IMR-90 (cell line): ENCODE measurements around the gene TMEFF1. TPM values are rescaled to one million over a fixed set of nuclear protein-coding genes. Genes with fewer than 3 reads are reported as not detected.
A peak's percentile ranks its signal among the peaks of the same experiment; 100 is the strongest.

Experiments used
- ATAC-seq: fragments of 200-7000 bp; cut with Tn5 transposase; 2 replicates; pipeline ENCODE4 v1.9.1; 2020; ENCODE audit warnings: low read depth, mild to moderate bottlenecking, moderate library complexity
- BruUV-seq: library from RNA; stranded (reverse); fragments of 400-500 nt; replicated peaks from 2 replicates; lab custom pipeline; 2021; lab: Mats Ljungman, UMichigan
- CTCF ChIA-PET: fragments of 300-600 bp; formaldehyde crosslinking; extraction: SDS; loops from one replicate; lab custom pipeline; 2021; ENCODE audit warnings: antibody characterized with exemption; lab: Yijun Ruan, JAX
- POLR2A ChIA-PET: fragments of 300-600 bp; sonication (Branson Sonifier 250); formaldehyde crosslinking; loops from one replicate; lab custom pipeline; 2022; ENCODE audit warnings: antibody characterized with exemption; ENCODE audit not compliant: unreplicated experiment; lab: Charles Lee
- DNase-seq: peaks from one replicate; pipeline ENCODE4 v3.0.0; 2013
- H2AFZ ChIP-seq: replicated peaks from 2 replicates; pipeline ENCODE3; 2013; ENCODE audit warnings: low read length, mild to moderate bottlenecking; ENCODE audit not compliant: poor library complexity
- H2AK5ac ChIP-seq: 2 replicates; pipeline ENCODE4 v1.6.1; 2013; ENCODE audit warnings: low read depth, low read length, inconsistent platforms
- H2AK9ac ChIP-seq: replicated peaks from 2 replicates; pipeline ENCODE3; 2013; ENCODE audit warnings: mild to moderate bottlenecking, low read depth, low read length, moderate library complexity; ENCODE audit not compliant: poor library complexity
- H2BK120ac ChIP-seq: 2 replicates; pipeline ENCODE4 v1.6.1; 2013; ENCODE audit warnings: low read depth, low read length, inconsistent platforms
- H2BK15ac ChIP-seq: 3 replicates; pipeline ENCODE4 v1.6.1; 2013; ENCODE audit warnings: low read depth, low read length, inconsistent platforms
- H2BK20ac ChIP-seq: 2 replicates; pipeline ENCODE4 v1.6.1; 2013; ENCODE audit warnings: low read depth, mild to moderate bottlenecking, inconsistent platforms, low read length, moderate library complexity
- H2BK5ac ChIP-seq: 2 replicates; pipeline ENCODE4 v1.6.1; 2013; ENCODE audit warnings: mild to moderate bottlenecking, low read depth, low read length, inconsistent platforms; ENCODE audit not compliant: poor library complexity, severe bottlenecking
- H3K14ac ChIP-seq: replicated peaks from 2 replicates; pipeline ENCODE4 v1.6.1; 2013; ENCODE audit warnings: low read depth, low read length, inconsistent platforms
- H3K18ac ChIP-seq: 2 replicates; pipeline ENCODE4 v1.6.1; 2013; ENCODE audit warnings: low read depth, low read length, control low read depth
- H3K23ac ChIP-seq: 2 replicates; pipeline ENCODE4 v1.6.1; 2013; ENCODE audit warnings: low read depth, low read length, inconsistent platforms
- H3K27ac ChIP-seq: 2 replicates; pipeline ENCODE4 v1.5.1; 2013; ENCODE audit warnings: mild to moderate bottlenecking, control low read depth, low read length; ENCODE audit not compliant: insufficient read depth
- H3K27me3 ChIP-seq: 2 replicates; pipeline ENCODE4 v1.6.1; 2013; ENCODE audit warnings: low read length; ENCODE audit not compliant: control insufficient read depth, insufficient read depth
- H3K36me3 ChIP-seq: 2 replicates; pipeline ENCODE4 v1.6.1; 2013; ENCODE audit warnings: low read length, mixed read lengths; ENCODE audit not compliant: control insufficient read depth, insufficient read depth
- H3K4ac ChIP-seq: 2 replicates; pipeline ENCODE4 v1.6.1; 2013; ENCODE audit warnings: low read depth, low read length, inconsistent platforms
- H3K4me1 ChIP-seq: 2 replicates; pipeline ENCODE4 v1.6.1; 2013; ENCODE audit warnings: low read length, mixed read lengths; ENCODE audit not compliant: control insufficient read depth, insufficient read depth
- H3K4me2 ChIP-seq: 2 replicates; pipeline ENCODE4 v1.6.1; 2013; ENCODE audit warnings: low read depth, mild to moderate bottlenecking, control low read depth, low read length, moderate library complexity
- H3K4me3 ChIP-seq: 2 replicates; pipeline ENCODE4 v1.5.1; 2013; ENCODE audit warnings: low read depth, mild to moderate bottlenecking, control low read depth, low read length, moderate library complexity; ENCODE audit not compliant: insufficient read depth
- H3K56ac ChIP-seq: 2 replicates; pipeline ENCODE4 v1.6.1; 2013; ENCODE audit warnings: low read length, inconsistent platforms; ENCODE audit not compliant: insufficient read depth; ENCODE audit errors: extremely low read depth
- H3K79me1 ChIP-seq, 2 experiments: 2 replicates each; pipeline ENCODE4 v1.6.1; 2013; ENCODE audit warnings: low read length in 2 of 2, inconsistent platforms in 1 of 2, low read depth in 1 of 2
- H3K9ac ChIP-seq: 2 replicates; pipeline ENCODE4 v1.6.1; 2013; ENCODE audit warnings: low read depth, low read length, control low read depth
- H3K9me1 ChIP-seq: 2 replicates; pipeline ENCODE4 v1.6.1; 2013; ENCODE audit warnings: low read length, inconsistent platforms; ENCODE audit not compliant: insufficient read depth
- H3K9me3 ChIP-seq: 2 replicates; pipeline ENCODE4 v1.6.1; 2013; ENCODE audit warnings: low read length; ENCODE audit not compliant: control insufficient read depth, insufficient read depth
- H4K20me1 ChIP-seq: 2 replicates; pipeline ENCODE4 v1.6.1; 2013; ENCODE audit warnings: low read length, inconsistent platforms; ENCODE audit not compliant: insufficient read depth
- H4K5ac ChIP-seq: 2 replicates; pipeline ENCODE4 v1.6.1; 2013; ENCODE audit warnings: mild to moderate bottlenecking, low read depth, low read length, control low read depth
- H4K8ac ChIP-seq, 2 experiments: 2 replicates each; pipeline ENCODE4 v1.6.1; 2013; ENCODE audit warnings: low read depth in 2 of 2, low read length in 2 of 2, control low read depth in 1 of 2, inconsistent platforms in 1 of 2
- H4K91ac ChIP-seq: 2 replicates; pipeline ENCODE4 v1.6.1; 2013; ENCODE audit warnings: low read depth, low read length, inconsistent platforms; ENCODE audit not compliant: insufficient read depth
- BHLHE40 ChIP-seq: fragments of 150-350 bp; IDR thresholded peaks from 2 replicates; pipeline ENCODE4 v1.6.1; 2016; ENCODE audit warnings: mild to moderate bottlenecking, low read depth, low read length
- CEBPB ChIP-seq: IDR thresholded peaks from 2 replicates; pipeline ENCODE4 v1.6.1; 2012; ENCODE audit warnings: low read depth, low read length, improper control_type of control experiment
- MAZ ChIP-seq: IDR thresholded peaks from 2 replicates; pipeline ENCODE4 v1.6.1; 2012; ENCODE audit warnings: low read depth, mild to moderate bottlenecking, low read length, improper control_type of control experiment, moderate library complexity, borderline replicate concordance
- MXI1 ChIP-seq: IDR thresholded peaks from 2 replicates; pipeline ENCODE4 v1.6.1; 2012; ENCODE audit warnings: low read depth, mild to moderate bottlenecking, low read length, moderate library complexity, borderline replicate concordance
- POLR2A ChIP-seq: IDR thresholded peaks from 2 replicates; pipeline ENCODE4 v1.6.1; 2012; ENCODE audit warnings: mild to moderate bottlenecking, low read depth, low read length
- RAD21 ChIP-seq: IDR thresholded peaks from 2 replicates; pipeline ENCODE4 v1.6.1; 2012; ENCODE audit warnings: low read length, improper control_type of control experiment
- RCOR1 ChIP-seq: IDR thresholded peaks from 2 replicates; pipeline ENCODE4 v1.6.1; 2012; ENCODE audit warnings: mild to moderate bottlenecking, low read length, improper control_type of control experiment; ENCODE audit not compliant: insufficient replicate concordance
- RFX5 ChIP-seq: IDR thresholded peaks from 2 replicates; pipeline ENCODE4 v1.8.0; 2012; ENCODE audit warnings: low read depth, mild to moderate bottlenecking, low read length, moderate library complexity
- SMC3 ChIP-seq: fragments of 150-350 bp; IDR thresholded peaks from 2 replicates; pipeline ENCODE4 v1.6.1; 2016; ENCODE audit warnings: low read depth, mild to moderate bottlenecking, antibody characterized with exemption, low read length, moderate library complexity
- WGBS, 2 experiments: methylation state at CpG; one replicate each; pipeline versions ENCODE4 v1.1.5 to v1.1.7; 2013; ENCODE audit warnings: missing lambda C conversion rate in 2 of 2; ENCODE audit not compliant: insufficient read length in 1 of 2; ENCODE audit errors: extremely low coverage in 2 of 2; 5-methylcytosine and 5-hydroxymethylcytosine counted together
- dilution Hi-C: fragments of 300-500 bp; cut with HindIII; formaldehyde crosslinking; loops from one replicate; pipeline ENCODE4 v1.14.3; 2018; ENCODE audit warnings: low sequenced_read_pairs; ENCODE audit not compliant: unreplicated experiment
- in situ Hi-C: fragments of 300-500 bp; cut with MboI; formaldehyde crosslinking; loops from 3 replicates; pipeline ENCODE4 v1.14.3; 2019; ENCODE audit warnings: low sequenced_read_pairs, inconsistent platforms, mixed read lengths
- intact Hi-C: fragments of 100-400 bp; cut with micrococcal nuclease; formaldehyde crosslinking; loops from 2 replicates; pipeline ENCODE4 v1.10.0; 2022
- polyA plus RNA-seq, 3 experiments: library from polyadenylated mRNA; depleted of rRNA; stranded (reverse); fragments of >200 nt; gene quantifications; 2 replicates each; pipeline ENCODE4 v1.2.3, GENCODE V29; 2012; ENCODE audit warnings: low replicate concordance in 1 of 3
- total RNA-seq: library from RNA; depleted of rRNA; stranded (reverse); fragments of >200 nt; gene quantifications from 2 replicates; pipeline ENCODE4 v1.2.3, GENCODE V29; 2012

TMEFF1 gene
- total and polyA plus RNA-seq, 2 of the 4 experiments (the other 2 are of a cell fraction) = 0.62 to 0.90 TPM

- TF ChIP-seq SMC3 (no peak), MAZ (no peak), MXI1 (no peak), RAD21 (no peak), RCOR1 (no peak)
These were observed 105.7 kb downstream of the TMEFF1 start (continued) for GRCh38 chr9:100578610-100579009.

- H2BK5ac ChIP-seq = no peak overlapping the region
- no TSS peak for BruUV-seq
- CTCF ChIA-PET = no interaction called here
- H3K4me2 ChIP-seq = no peak overlapping the region
- no peak overlapping the region for H3K4me3 ChIP-seq
- intact Hi-C loops (no loop called here), dilution Hi-C loops (no loop called here), in situ Hi-C loops (loop anchor here (10.0 to 25.0 kb wide), 4 partner anchors 125 to 1392 kb away; no protein-coding TSS in a partner anchor)
- H2BK120ac ChIP-seq = no peak overlapping the region
- no peak overlapping the region for H4K8ac ChIP-seq
- no CpG with 5 or more reads among the region's 2 CpGs for WGBS, 2 experiments
- H2AK9ac ChIP-seq = no peak overlapping the region
- peaks cover 4 to 7% of the 10 kb centered on the region in 2 experiments; a peak in 3 of 4 replicates for H3K79me1 ChIP-seq
- no peak overlapping the region for H2BK20ac ChIP-seq
- H3K4ac ChIP-seq = no peak overlapping the region
- no peaks in the 10 kb centered on the region for H3K27me3 ChIP-seq
- peaks cover 13% of the 10 kb centered on the region for H3K4me1 ChIP-seq
- POLR2A ChIA-PET = no interaction called here
- peak; percentile 59 for ATAC-seq
- no peak overlapping the region for H3K23ac ChIP-seq
- H2BK15ac ChIP-seq = no peak overlapping the region
- no peak overlapping the region for H4K91ac ChIP-seq
- no peak overlapping the region for H3K27ac ChIP-seq
- H3K14ac ChIP-seq = no peak overlapping the region
- H4K5ac ChIP-seq = no peak overlapping the region
- no peaks in the 10 kb centered on the region for H4K20me1 ChIP-seq
- H3K9me3 ChIP-seq = no peaks in the 10 kb centered on the region
- H3K36me3 ChIP-seq = no peaks in the 10 kb centered on the region
- peak; percentile 61 for DNase-seq
- no peak overlapping the region for H3K18ac ChIP-seq
- no peak overlapping the region for H2AK5ac ChIP-seq
- no peak overlapping the region for H3K56ac ChIP-seq
- H3K9ac ChIP-seq = no peak overlapping the region
- peaks cover 14% of the 10 kb centered on the region; the same call in 1 of the 2 replicates for H3K9me1 ChIP-seq
- H2AFZ ChIP-seq = no peak overlapping the region
- TF ChIP-seq POLR2A (no peak), CEBPB (peak; percentile 45; the same call in 1 of the 2 replicates), BHLHE40 (no peak), MXI1 (no peak), RFX5 (no peak)
These were observed 106.7 kb downstream of the TMEFF1 start for GRCh38 chr9:100579665-100580064.
